Mucosa of gallbladder (tissue), 1 donor: ENCODE measurements around the gene BCL2A1. TPM values are rescaled to one million over a fixed set of nuclear protein-coding genes. Genes with fewer than 3 reads are reported as not detected.
"Not testable (repeated sequence)": the region's sequence is repeated elsewhere in the genome, so short reads cannot be mapped to it uniquely, and the experiment has no call there.

Experiments used
- DNase-seq: peaks from one replicate; pipeline ENCODE4 v3.0.0-alpha.2; 2020; ENCODE audit warnings: low spot score
- total RNA-seq: library from RNA; stranded (reverse); gene quantifications from one replicate; pipeline ENCODE4 v1.2.1, GENCODE V29; 2021
- donor health status: DM: no; HTN: no; CAD: no.

Gene BCL2A1
- 1.9 TPM for total RNA-seq

DNA sequence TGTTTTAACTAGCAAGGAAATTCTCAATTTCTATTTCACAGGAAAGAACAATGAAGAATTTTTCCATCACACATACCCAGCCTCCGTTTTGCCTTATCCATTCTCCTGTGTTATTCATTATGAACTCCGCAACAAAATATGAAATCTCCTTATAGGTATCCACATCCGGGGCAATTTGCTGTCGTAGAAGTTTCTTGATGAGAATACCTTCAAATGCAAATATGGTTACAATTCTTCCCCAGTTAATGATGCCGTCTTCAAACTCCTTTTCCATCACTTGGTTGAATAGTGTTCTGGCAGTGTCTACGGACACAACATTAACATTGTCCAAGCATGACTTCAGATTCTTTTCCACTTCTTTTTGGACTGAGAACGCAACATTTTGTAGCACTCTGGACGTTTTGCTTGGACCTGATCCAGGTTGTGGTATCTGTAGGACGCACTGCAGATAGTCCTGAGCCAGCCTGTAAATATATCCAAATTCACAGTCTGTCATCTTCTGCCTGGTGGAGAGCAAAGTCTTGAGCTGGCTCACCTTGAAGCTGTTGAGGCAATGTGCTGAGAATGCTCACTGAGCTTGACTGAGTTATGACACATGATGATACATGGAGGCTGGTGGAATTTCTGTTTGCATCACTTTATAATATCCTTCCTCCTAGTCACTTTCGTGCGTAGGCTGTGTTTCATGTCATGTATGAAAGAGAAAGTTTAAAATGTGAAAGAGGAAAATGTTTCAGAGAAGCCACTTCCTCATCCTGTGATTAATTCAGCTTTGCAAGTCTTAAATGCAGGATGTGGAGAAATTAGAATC, at the start of gene BCL2A1:
Gene BCL2A1 (minus strand): TSS at position 573 of the 811 bp plus-strand sequence. CDS start 77 bp downstream, at position 496.
- no peak for DNase-seq

DNA sequence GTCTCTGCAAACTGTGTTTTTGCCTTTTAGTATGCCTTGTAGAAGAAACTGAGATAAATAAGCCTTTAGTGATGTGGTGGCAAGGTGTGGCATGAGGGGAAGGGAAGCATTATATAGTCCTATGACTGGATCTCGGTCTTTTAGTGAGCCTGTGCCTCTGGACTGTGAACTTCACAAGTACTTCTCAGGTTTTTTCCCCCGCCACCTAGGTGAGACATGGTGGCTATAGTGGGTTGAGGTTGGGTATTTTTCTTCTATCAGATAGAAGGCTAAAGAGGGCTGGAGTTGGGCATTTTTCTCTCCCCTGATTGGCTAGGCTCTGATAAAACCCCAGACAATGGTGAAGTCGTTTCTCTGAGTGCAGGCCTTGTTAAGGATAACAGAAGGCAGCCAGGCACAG, 49.7 kb upstream of the BCL2A1 start:
- DNase-seq, result no peak

DNA sequence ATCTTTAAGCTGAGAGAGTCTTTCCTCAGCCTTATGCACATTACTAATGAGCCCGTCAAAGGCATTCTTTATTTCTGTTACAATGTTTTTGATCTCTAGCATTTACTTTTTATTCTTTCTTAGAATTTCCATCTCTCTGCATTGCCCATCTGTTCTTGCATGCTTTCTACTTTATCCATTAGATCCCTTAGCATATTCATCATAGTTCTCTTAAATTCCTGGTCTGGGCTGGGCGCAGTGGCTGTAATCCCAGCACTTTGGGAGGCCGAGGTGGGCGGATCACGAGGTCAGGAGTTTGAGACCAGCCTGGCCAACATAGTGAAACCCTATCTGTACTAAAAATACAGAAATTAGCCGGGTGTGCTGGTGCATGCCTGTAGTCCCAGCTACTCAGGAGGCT, 49.2 kb upstream of the BCL2A1 start:
- DNase-seq, result not testable (repeated sequence)

DNA sequence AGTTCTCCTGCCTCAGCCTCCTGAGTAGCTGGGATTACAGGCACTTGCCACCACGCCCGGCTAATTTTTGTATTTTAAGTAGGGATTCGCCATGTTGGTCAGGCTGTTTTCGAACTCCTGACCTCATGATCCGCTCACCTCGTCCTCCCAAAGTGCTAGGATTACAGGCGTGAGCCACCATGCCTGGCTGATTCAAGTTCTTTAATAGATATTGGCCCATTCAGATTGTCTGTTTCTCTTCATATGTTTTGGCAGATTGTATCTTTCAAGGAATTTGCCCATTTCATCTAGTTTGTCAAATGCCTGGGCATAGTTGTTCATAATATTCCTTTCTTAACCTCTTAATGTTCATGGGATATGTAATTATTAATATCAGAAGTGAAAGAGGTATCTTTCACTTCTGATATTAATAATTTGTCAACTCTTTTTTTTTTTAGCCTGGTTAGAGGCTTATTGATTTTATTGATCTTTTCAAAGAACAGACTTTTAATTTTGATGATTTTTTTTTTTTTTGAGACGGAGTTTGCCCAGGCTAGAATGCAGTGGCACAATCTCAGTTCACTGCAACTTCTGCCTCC, 48.3 kb upstream of the BCL2A1 start:
- no peak for DNase-seq

DNA sequence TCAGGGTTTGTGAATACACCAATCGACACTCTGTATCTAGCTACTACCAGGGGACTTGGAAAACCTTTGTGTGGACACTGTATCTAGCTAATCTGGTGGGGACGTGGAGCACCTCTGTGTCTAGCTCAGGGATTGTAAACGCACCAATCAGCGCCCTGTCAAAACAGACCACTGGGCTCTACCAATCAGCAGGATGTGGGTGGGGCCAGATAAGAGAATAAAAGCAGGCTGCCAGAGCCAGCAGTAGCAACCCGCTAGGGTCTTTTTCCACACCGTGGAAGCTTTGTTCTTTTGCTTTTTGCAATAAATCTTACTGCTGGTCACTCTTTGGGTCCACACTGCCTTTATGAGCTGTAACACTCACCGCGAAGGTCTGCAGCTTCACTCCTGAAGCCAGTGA, 46.1 kb upstream of the BCL2A1 start:
- not testable (repeated sequence) for DNase-seq

DNA sequence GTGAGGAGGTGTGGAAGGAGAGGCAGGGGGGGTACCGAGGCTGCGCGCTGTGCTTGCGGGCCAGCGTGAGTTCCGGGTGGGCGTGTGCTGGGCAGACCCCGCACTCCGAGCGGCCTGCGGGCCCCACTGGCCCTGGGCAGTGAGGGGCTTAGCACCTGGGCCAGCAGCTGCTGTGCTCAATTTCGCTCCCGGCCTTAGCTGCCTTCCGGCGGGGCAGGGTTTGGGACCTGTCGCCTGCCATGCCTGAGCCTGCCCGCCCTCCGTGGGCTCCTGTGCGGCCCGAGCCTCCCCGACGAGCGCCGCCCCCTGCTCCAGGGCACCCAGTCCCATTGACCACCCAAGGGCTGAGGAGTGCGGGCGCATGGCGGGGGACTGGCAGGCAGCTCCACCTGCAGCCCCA, 45.5 kb upstream of the BCL2A1 start:
- DNase-seq, result not testable (repeated sequence)

DNA sequence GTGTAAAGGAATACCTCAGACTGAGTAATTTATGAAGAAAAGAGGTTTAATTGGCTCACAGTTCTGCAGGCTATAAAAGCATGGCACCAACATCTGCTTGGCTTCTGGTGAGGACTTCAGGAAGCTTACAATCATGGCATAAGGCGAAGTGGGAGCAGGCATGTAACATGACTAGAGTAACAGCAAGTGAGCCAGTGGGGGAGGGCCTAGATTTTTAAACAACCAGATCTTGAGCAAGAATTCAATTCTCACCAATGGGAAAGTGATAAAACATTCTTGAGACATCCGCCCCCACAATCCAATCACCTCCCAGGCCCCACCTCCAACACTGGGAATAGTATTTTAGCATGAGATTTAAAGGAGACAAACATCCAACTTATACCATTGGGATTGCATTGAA, 44.2 kb upstream of the BCL2A1 start:
- DNase-seq, result no peak

DNA sequence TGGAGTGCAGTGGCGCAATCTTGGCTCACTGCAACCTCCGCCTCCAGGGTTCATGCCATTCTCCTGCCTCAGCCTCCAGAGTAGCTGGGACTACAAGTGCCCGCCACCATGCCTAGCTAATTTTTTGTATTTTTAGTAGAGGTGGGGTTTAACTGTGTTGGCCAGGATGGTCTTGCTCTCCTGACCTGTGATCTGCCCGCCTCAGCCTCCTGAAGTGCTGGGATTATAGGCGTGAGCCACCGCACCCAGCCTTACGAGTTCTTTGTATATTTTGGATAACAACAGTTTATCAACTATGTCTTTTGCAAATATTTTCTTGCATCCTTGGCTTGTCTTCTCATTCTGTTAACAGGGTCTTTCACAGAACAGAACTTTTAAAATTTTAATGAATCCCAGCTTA, 43.2 kb upstream of the BCL2A1 start:
- not testable (repeated sequence) for DNase-seq

DNA sequence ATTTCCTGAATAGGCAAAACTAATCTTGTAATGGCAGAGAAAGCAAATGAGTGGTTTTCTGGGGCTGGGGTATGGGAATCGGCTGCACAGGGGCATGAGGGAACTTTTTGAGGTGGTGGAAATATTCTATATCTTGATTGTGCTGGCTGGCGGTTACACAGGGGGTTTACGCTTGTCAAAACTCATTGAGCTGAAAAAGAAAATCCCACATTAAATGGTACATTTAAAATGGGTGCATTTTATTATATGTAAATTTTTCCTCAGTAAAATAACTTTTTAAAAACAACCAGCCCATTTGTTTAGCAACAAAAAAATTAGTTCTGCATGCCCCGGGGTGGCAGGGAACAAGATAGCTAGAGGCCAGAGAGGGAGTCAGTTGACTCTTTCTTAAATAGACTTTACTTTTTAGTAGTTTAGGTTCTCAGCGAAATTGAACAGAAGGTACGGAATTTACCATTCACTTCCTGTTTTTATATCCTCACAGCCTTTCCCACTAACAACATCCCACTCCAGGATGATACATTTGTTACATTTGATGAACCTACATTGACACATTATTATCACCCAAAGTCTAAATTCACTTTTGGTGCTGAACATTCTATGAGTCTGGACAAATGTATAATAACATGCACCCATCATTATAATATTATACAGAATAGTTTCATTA, 41.2 kb upstream of the BCL2A1 start:
- DNase-seq, result no peak

DNA sequence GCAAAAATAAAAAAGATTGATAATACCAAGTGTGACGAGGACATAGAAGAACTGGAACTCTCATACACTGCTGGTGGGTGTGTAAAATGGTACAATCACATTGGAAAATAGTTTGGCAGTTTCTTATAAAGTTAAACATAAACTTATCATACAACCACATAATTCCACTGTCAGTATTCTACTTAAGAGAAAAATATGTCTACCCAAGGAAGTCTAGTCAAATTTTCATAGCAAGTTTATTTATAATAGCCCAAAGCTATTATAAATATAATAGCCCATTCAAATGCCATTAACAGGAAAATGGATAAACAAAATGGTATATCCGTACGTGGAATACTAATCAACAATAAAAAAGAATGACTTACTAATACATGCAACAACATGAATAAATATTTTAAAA, 40.6 kb upstream of the BCL2A1 start:
- no peak for DNase-seq

DNA sequence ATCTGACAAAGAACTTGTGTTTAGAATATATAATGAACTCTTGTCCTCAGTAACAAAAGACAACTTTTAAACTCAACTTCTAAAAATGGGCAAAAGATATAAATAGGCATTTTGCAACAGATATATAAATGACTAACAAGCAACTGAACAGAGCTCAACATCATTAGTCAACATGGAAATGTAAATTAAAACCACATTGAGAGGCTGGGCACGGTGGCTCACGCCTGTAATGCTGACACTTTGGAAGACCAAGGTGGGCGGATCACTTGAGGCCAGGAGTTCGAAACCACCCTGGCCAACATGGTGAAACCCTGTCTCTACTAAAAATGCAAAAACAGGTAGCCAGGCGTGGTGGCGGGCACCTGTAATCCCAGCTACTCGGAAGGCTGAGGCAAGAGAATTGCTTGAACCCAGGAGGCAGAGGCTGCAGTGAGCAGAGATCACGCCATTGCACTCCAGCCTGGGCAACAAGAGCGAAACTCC, 40.1 kb upstream of the BCL2A1 start:
- DNase-seq, result not testable (repeated sequence)

DNA sequence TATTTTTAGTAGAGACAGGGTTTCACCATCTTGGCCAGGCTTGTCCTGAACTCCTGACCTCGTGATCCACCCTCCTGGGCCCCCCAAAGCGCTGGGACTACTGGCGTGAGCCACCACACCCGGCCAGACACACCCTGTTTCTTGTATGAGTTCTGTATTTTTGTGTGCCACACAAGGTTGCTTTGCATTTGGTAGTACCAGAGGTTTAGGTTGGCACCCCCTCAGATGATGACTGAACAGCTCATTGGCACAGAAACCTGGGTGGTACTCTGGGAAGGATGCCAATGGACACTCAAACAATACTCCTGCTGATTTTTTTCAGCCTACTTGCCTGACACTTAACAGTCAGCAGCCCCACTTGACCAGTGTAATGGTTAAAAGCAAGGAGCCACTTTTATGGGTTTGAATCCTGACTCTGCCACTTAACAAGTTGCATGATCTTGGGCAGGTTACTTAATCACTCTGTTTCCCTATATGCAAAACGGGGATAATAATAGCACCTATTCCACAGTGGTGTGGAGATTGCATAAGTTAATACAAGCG, 39.2 kb upstream of the BCL2A1 start:
- no peak for DNase-seq

DNA sequence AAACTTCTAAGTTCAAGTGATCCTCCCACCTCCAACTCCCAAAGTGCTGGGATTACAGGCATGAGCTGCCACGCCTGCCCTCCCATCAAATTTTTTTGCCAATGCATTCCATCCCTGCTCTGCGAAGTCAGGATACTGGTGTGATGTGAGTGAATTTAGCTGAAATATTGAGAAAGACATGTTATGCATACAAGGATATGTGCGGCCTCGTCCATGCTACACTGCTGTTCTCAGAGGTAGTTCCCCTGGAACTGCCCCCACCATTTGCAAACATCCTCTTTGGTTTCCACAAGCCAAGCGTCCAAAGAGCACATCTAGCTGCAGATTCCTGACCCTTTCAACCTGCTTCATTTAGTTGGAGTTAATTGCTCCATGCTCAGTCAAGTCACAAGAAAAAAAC, 36.5 kb upstream of the BCL2A1 start:
- DNase-seq, result no peak

DNA sequence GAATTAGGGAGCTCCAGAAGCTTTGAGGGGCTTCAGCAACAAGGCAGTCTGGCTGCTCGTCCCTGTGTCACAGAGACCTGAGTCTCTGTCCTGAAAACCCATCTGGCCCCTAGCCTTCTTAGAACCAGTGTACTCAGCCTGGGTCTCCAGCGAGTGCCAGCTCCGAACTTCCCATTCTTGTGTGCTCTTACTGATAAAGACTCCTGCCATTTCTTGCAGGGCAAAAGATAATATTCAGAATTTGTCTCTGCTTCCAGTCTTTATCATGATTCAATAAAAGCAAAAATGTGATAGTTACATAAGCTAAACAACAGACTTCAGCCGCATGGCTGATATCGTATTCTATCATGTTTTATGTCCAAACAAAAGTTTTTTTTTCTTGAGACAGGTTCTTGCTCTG, 36.0 kb upstream of the BCL2A1 start:
- no peak for DNase-seq

DNA sequence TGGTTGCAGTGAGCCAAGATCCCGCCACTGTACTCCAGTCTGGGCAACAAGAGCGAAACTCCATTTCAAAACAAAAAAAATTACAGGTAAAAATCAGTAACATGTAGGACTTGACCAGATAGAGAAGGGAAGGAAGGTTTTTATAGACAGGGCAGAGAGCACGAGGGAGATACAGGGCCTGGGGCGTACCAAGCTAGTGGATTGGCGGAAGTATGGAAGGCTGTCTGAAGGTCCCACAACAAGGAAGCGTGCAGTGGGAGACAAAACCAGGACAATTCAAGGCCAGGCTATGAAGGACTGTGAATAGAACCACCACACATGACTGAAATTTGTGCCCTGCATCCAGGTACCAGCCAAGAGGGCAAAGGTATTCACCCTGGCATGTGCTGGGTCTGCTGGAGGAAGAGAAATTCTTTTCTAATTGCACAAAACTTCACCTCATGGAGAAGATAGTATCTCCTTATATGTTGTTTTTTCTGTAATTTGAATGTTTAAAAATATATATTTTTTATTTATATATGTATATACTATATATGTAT, 33.0 kb upstream of the BCL2A1 start:
- DNase-seq, result no peak

DNA sequence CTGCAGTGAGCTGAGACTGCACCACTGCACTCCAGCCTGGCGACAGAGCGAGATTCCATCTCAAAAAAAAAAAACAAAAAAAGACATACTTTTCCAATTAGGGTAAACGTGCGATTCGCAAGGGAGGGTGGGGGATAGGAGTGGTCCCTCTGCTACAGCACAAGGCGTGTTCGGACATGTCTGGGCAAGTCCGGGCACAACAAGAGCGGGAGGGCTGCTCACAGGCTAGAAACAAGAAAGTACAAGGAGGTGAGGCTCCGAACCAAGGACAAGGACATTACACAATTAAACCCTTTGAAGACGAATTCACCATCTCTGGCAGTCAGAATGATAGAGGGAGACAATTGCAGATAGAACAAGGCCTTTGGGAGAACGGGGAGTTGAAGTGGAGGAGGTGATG, 32.2 kb upstream of the BCL2A1 start:
- DNase-seq, result no peak

DNA sequence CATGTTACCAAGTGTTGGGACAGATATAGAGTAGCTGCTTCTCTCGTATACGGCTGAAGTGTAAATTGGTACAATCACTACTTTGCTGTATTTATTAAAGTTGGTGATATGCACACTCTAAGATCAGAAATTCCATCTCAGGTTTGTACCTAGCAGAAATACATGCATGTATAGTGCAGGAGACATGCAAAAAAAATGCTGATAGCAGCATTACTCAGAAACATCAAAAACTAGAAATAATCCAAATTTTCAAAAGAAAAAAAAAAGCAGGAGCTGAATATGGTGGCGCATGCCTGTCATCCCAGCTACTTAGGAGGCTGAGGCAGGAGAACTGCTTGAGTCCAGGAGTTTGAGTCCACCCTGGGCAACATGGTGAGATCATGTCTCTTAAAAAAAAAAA, 31.3 kb upstream of the BCL2A1 start:
- no peak for DNase-seq

DNA sequence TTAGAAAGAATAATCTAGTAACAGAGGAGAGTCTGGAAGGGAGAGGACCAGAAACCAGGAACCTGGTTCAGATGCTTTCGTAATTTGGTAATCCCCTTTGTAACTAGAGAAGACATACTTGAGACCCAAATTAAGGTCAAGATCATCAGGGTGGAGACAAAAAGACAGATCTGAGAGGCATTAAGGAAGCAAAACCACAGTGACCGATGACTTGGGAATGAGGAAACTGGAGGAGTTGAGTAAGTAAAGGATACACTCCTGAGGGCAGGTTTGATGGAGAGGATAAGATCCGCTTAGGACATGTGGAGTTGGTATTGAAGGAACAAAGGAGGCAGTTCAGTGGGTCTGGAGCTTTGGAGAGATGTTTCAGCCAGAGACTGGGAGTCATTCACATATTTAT, 23.6 kb upstream of the BCL2A1 start:
- no peak for DNase-seq

DNA sequence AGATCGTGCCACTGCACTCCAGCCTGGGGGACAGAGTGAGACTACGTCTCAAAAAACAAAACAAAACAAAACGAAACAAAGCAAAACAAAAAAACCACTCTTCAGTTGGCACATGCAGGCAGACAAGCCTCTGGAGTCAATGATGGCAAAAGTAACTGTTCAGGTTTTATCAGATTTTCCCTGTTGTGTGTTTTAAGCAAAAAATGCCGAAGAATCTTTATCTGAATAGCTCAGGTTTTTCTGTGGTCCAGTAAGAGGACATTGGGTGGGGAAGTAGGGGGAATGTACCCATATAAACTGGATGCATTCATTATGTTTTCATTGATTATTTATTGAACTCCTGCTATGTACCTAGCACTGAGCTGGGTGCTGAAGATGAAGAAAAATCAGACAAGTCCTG, 20.8 kb upstream of the BCL2A1 start:
- DNase-seq, result no peak

DNA sequence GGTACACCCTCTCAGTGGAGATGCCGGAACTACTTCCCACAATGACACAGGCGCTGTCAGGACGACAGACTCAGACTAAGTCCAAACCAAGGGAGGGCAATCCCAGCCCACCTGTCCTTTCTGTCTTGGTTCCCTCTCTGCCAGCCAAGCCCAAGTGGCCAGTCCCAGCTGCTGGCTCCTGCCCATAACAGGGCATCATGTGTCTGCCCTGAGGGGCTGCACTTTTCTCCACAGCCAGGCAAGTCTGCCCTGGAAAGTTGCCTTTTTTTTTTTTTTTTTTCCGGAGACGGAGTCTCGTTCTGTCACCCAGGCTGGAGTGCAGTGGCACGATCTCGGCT, 20.0 kb upstream of the BCL2A1 start:
- no peak for DNase-seq

DNA sequence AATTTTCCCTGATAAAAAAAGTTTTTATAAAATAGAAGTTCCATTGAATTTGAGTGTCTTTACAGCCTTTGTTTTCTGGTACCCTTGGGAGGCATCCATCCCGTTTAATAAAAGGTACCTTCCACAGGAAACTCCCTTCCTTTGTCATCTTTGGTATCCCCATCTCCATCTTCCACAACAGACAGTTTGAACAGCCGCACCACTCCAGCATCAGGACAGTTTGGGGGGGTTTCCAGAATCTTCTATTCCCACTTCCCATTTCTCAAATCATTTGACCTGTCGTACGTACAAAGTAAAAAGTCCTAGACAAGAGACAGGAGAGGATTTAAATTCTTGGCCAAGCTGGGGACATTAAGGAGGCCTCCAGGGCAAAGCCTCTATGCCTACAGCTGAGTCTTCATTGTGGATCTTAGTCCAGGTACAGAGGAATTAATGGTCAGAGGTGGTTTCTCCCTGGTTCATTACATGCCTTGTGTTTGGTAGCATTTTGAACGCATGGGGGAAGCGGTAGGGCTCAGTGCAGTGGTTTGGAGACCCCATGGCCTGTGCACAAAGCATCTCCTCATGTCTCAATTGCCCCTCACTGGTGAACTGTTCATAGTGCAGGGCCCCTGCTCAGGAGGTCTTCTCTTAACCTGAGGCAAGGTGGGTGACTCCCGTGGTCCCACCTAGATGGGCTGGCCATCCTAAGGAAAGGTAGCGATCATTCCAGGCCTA, 19.4 kb upstream of the BCL2A1 start:
- no peak for DNase-seq

DNA sequence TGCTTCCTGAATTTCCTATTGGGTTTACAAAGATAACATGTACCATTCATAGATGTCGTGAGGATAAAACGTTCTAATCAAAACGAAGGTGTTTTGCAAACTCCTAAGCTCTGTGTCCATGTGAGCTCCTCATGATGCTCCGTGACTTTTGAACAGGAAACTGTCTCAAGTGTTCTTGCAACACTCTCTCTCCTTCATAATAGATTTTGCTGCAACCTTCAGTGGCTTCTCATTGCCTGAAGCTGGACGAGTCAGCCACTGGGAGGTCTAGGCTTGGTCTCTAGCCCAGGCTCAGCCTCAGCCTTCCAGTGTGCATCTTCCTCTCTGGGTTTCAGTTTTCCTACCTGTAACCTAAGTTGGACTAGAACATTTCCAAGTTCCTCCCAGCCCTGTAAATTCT, 18.7 kb upstream of the BCL2A1 start:
- DNase-seq, result no peak
